ENCODE data around the gene CYBA. TPM values are rescaled to one million over a fixed set of nuclear protein-coding genes. Genes with fewer than 3 reads are reported as not detected.

The CYBA gene
- polyA plus RNA-seq, 1 donor (not counting 4 experiments of a cell fraction or from before 2014, with no cell fraction given) = 4.4 TPM

- H3K79me2 ChIP-seq (ENCODE audit: control insufficient read depth, insufficient read depth, low read length) = peaks cover 67% of the 10 kb centered on the region
- no peak for TF ChIP-seq CTCF (optimal IDR thresholded peaks at IDR 0.05 in 1 of 3, IDR thresholded peaks at IDR 0.05 in 1 of 3, conservative IDR thresholded peaks at IDR 0.05 in 1 of 3; ENCODE audit: extremely low read depth in 1 of 3, insufficient read depth in 2 of 3, low read length in 3 of 3)
- TF ChIP-seq EZH2 (IDR thresholded peaks at IDR 0.05; ENCODE audit: low read length) = no peak
- H3K27ac ChIP-seq (ENCODE audit: control insufficient read depth, insufficient read depth, low read length) = no peak overlapping the region
- H3K4me3 ChIP-seq (ENCODE audit: control insufficient read depth in 2 of 3, extremely low read depth in 1 of 3, insufficient read depth in 2 of 3, low read depth in 1 of 3, low read length in 3 of 3) = peak overlapping the region; percentile 51 to 96 (median 84)
- no peaks in the 10 kb centered on the region for H3K9me1 ChIP-seq (ENCODE audit: control insufficient read depth, extremely low read depth, insufficient read depth, low read length)
- H3K36me3 ChIP-seq (ENCODE audit: control insufficient read depth in 2 of 2, extremely low read depth in 1 of 2, insufficient read depth in 2 of 2, low read length in 2 of 2) = peaks cover 15 to 17% of the 10 kb centered on the region in 2 experiments
- H3K27me3 ChIP-seq (ENCODE audit: control insufficient read depth, extremely low read depth, insufficient read depth, low read length) = no peaks in the 10 kb centered on the region
- DNase-seq (ENCODE audit: low read depth, low spot score) = no peak
- H3K4me2 ChIP-seq (ENCODE audit: control insufficient read depth, extremely low read depth, insufficient read depth, low read depth, low read length) = peak overlapping the region; percentile 81
- H2AFZ ChIP-seq (ENCODE audit: control insufficient read depth, low read length) = no peak overlapping the region
- H3K9ac ChIP-seq (ENCODE audit: control insufficient read depth, extremely low read depth, insufficient read depth, low read length) = no peak overlapping the region
- no peak for FAIRE-seq
- H3K4me1 ChIP-seq (ENCODE audit: control insufficient read depth, extremely low read depth, insufficient read depth, low read length) = peaks cover 19% of the 10 kb centered on the region
- dilution Hi-C loops (cut with MboI; ENCODE audit: extremely low pct_ligation_motif_present, low sequenced_read_pairs) = loop anchor here (25.0 kb wide), 1 partner anchor 101 kb away; no protein-coding TSS in a partner anchor
- peaks cover 22% of the 10 kb centered on the region for H4K20me1 ChIP-seq (ENCODE audit: control insufficient read depth, extremely low read depth, insufficient read depth, low read length)
- no peaks in the 10 kb centered on the region for H3K9me3 ChIP-seq (ENCODE audit: control insufficient read depth, low read depth, low read length)
Observed at GRCh38 chr16:88661468-88661867, 10.6 kb upstream of the CYBA start.

GRCh38 chr16:88659160-88659559 lies 8.3 kb upstream of the CYBA start:
- peaks cover 8% of the 10 kb centered on the region for H3K4me1 ChIP-seq (ENCODE audit: control insufficient read depth, extremely low read depth, insufficient read depth, low read length)
- H3K9me3 ChIP-seq (ENCODE audit: control insufficient read depth, low read depth, low read length) = no peaks in the 10 kb centered on the region
- no peak for DNase-seq (ENCODE audit: low read depth, low spot score)
- no peak for TF ChIP-seq EZH2 (IDR thresholded peaks at IDR 0.05; ENCODE audit: low read length)
- no peak for TF ChIP-seq CTCF (optimal IDR thresholded peaks at IDR 0.05 in 1 of 3, IDR thresholded peaks at IDR 0.05 in 1 of 3, conservative IDR thresholded peaks at IDR 0.05 in 1 of 3; ENCODE audit: extremely low read depth in 1 of 3, insufficient read depth in 2 of 3, low read length in 3 of 3)
- H3K4me3 ChIP-seq (ENCODE audit: control insufficient read depth in 2 of 3, extremely low read depth in 1 of 3, insufficient read depth in 2 of 3, low read depth in 1 of 3, low read length in 3 of 3) = no peak overlapping the region
- H3K36me3 ChIP-seq (ENCODE audit: control insufficient read depth in 2 of 2, extremely low read depth in 1 of 2, insufficient read depth in 2 of 2, low read length in 2 of 2) = peaks cover 32 to 38% of the 10 kb centered on the region in 2 experiments
- H3K27ac ChIP-seq (ENCODE audit: control insufficient read depth, insufficient read depth, low read length) = no peak overlapping the region
- FAIRE-seq = no peak
- dilution Hi-C loops (cut with MboI; ENCODE audit: extremely low pct_ligation_motif_present, low sequenced_read_pairs) = loop anchor here (25.0 kb wide), 1 partner anchor 103 kb away; no protein-coding TSS in a partner anchor
- no peaks in the 10 kb centered on the region for H3K27me3 ChIP-seq (ENCODE audit: control insufficient read depth, extremely low read depth, insufficient read depth, low read length)
- peaks cover 22% of the 10 kb centered on the region for H4K20me1 ChIP-seq (ENCODE audit: control insufficient read depth, extremely low read depth, insufficient read depth, low read length)
- no peak overlapping the region for H3K4me2 ChIP-seq (ENCODE audit: control insufficient read depth, extremely low read depth, insufficient read depth, low read depth, low read length)
- no peak overlapping the region for H2AFZ ChIP-seq (ENCODE audit: control insufficient read depth, low read length)
- no peak overlapping the region for H3K9ac ChIP-seq (ENCODE audit: control insufficient read depth, extremely low read depth, insufficient read depth, low read length)
- H3K9me1 ChIP-seq (ENCODE audit: control insufficient read depth, extremely low read depth, insufficient read depth, low read length) = no peaks in the 10 kb centered on the region
- H3K79me2 ChIP-seq (ENCODE audit: control insufficient read depth, insufficient read depth, low read length) = peaks cover 67% of the 10 kb centered on the region
